Measurements from ENCODE around the gene DCP1A.

DCP1A gene

GRCh38 chr3:53278667-53279066, 68.7 kb downstream of the DCP1A start:
- Histone ChIP-seq H3F3A (ENCODE audit: insufficient read depth, low read length) (no peaks in the 10 kb centered on the region), H3K79me2 (ENCODE audit: insufficient read depth, low read length) (no peaks in the 10 kb centered on the region), H3K4me1 (ENCODE audit: insufficient read depth, low read length, severe bottlenecking) (peaks cover 7% of the 10 kb centered on the region), H2AFZ (ENCODE audit: low read length) (no peak overlapping the region), H3K9ac (ENCODE audit: low read length) (no peak overlapping the region), H3K9me3 (ENCODE audit: low read length) (no peaks in the 10 kb centered on the region), H3K36me3 (ENCODE audit: insufficient read depth, low read length) (no peaks in the 10 kb centered on the region), H3K27me3 (ENCODE audit: insufficient read depth, low read length) (no peaks in the 10 kb centered on the region), H3K4me2 (ENCODE audit: low read length) (no peak overlapping the region), H3K9me2 (ENCODE audit: low read depth, low read length) (no peaks in the 10 kb centered on the region), H4K20me1 (ENCODE audit: insufficient read depth, low read length) (no peaks in the 10 kb centered on the region), H3K4me3 (ENCODE audit: low read depth, low read length, poor library complexity, severe bottlenecking) (no peak overlapping the region), H3K27ac (ENCODE audit: low read depth, low read length, poor library complexity, severe bottlenecking) (no peak overlapping the region)
- TF ChIP-seq EZH2 (IDR thresholded peaks at IDR 0.05; ENCODE audit: borderline replicate concordance, low read length): no peak
- no peak for TF ChIP-seq CTCF (IDR thresholded peaks at IDR 0.05; ENCODE audit: low read length)

- Histone ChIP-seq H3K4me2 (ENCODE audit: low read length) (no peak overlapping the region), H3K4me3 (ENCODE audit: low read depth, low read length, poor library complexity, severe bottlenecking) (no peak overlapping the region)
Observed at GRCh38 chr3:53274938-53275605, 72.3 kb downstream of the DCP1A start.

GRCh38 chr3:53273146-53273670, 74.1 kb downstream of the DCP1A start:
- Histone ChIP-seq H3K9me2 (ENCODE audit: low read depth, low read length) (no peaks in the 10 kb centered on the region), H4K20me1 (ENCODE audit: insufficient read depth, low read length) (no peaks in the 10 kb centered on the region), H3F3A (ENCODE audit: insufficient read depth, low read length) (no peaks in the 10 kb centered on the region), H3K9ac (ENCODE audit: low read length) (no peak overlapping the region), H3K4me2 (ENCODE audit: low read length) (no peak overlapping the region), H3K79me2 (ENCODE audit: insufficient read depth, low read length) (no peaks in the 10 kb centered on the region), H3K36me3 (ENCODE audit: insufficient read depth, low read length) (no peaks in the 10 kb centered on the region), H3K27me3 (ENCODE audit: insufficient read depth, low read length) (no peaks in the 10 kb centered on the region), H3K27ac (ENCODE audit: low read depth, low read length, poor library complexity, severe bottlenecking) (no peak overlapping the region), H2AFZ (ENCODE audit: low read length) (no peak overlapping the region), H3K9me3 (ENCODE audit: low read length) (no peaks in the 10 kb centered on the region), H3K4me3 (ENCODE audit: low read depth, low read length, poor library complexity, severe bottlenecking) (no peak overlapping the region), H3K4me1 (ENCODE audit: insufficient read depth, low read length, severe bottlenecking) (peaks cover 27% of the 10 kb centered on the region)
- TF ChIP-seq CTCF (IDR thresholded peaks at IDR 0.05; ENCODE audit: low read length): no peak
- no peak for TF ChIP-seq EZH2 (IDR thresholded peaks at IDR 0.05; ENCODE audit: borderline replicate concordance, low read length)

More at GRCh38 chr3:53274938-53275605, 72.3 kb downstream of the DCP1A start:
- no peaks in the 10 kb centered on the region for H3K9me2 ChIP-seq (ENCODE audit: low read depth, low read length)
- H3K27me3 ChIP-seq (ENCODE audit: insufficient read depth, low read length): no peaks in the 10 kb centered on the region
- no peaks in the 10 kb centered on the region for H3K36me3 ChIP-seq (ENCODE audit: insufficient read depth, low read length)
- H3K4me1 ChIP-seq (ENCODE audit: insufficient read depth, low read length, severe bottlenecking): peaks cover 20% of the 10 kb centered on the region
- no peak overlapping the region for H3K27ac ChIP-seq (ENCODE audit: low read depth, low read length, poor library complexity, severe bottlenecking)
- H3F3A ChIP-seq (ENCODE audit: insufficient read depth, low read length): no peaks in the 10 kb centered on the region
- H3K9ac ChIP-seq (ENCODE audit: low read length): no peak overlapping the region
- TF ChIP-seq EZH2 (IDR thresholded peaks at IDR 0.05; ENCODE audit: borderline replicate concordance, low read length) (no peak), CTCF (IDR thresholded peaks at IDR 0.05; ENCODE audit: low read length) (no peak)
- H3K79me2 ChIP-seq (ENCODE audit: insufficient read depth, low read length): no peaks in the 10 kb centered on the region
- no peaks in the 10 kb centered on the region for H4K20me1 ChIP-seq (ENCODE audit: insufficient read depth, low read length)
- H2AFZ ChIP-seq (ENCODE audit: low read length): no peak overlapping the region
- no peaks in the 10 kb centered on the region for H3K9me3 ChIP-seq (ENCODE audit: low read length)

Measured in OCI-LY1 (cell line).